PC-3 (cell line): ENCODE results near the gene LMBR1. TPM values are rescaled to one million over a fixed set of nuclear protein-coding genes. Genes with fewer than 3 reads are reported as not detected.

ENCODE experiments used
- ATAC-seq: fragments of 200-7000 bp; cut with Tn5 transposase; 2 replicates; pipeline ENCODE4 v1.9.1; 2020; ENCODE audit warnings: mild to moderate bottlenecking, moderate library complexity
- BruUV-seq: library from RNA; stranded (reverse); fragments of 400-500 nt; replicated peaks from 2 replicates; lab custom pipeline; 2021; lab: Mats Ljungman, UMichigan
- CTCF ChIA-PET: fragments of 300-600 bp; sonication (Branson Sonifier 250); formaldehyde crosslinking; loops from one replicate; lab custom pipeline; 2022; ENCODE audit warnings: antibody characterized with exemption; lab: Charles Lee
- POLR2A ChIA-PET: fragments of 300-600 bp; sonication (Branson Sonifier 250); formaldehyde crosslinking; loops from one replicate; lab custom pipeline; 2022; ENCODE audit warnings: antibody characterized with exemption; ENCODE audit not compliant: unreplicated experiment; lab: Charles Lee
- DNase-seq: peaks from one replicate; pipeline ENCODE4 v3.0.0-alpha.2; 2015
- H2AFZ ChIP-seq: fragments of 300-600 bp; sonication (generic); 2 replicates; pipeline ENCODE4 v1.6.0; 2016; ENCODE audit warnings: antibody characterized with exemption, low read length
- H3F3A ChIP-seq: fragments of 300-600 bp; sonication (generic); one replicate; pipeline ENCODE4 v1.6.0; 2017; ENCODE audit warnings: antibody characterized with exemption, low read length, control low read depth, mild to moderate bottlenecking; ENCODE audit not compliant: unreplicated experiment
- H3K27ac ChIP-seq: fragments of 300-600 bp; sonication (generic); 2 replicates; pipeline ENCODE4 v1.5.1; 2016; ENCODE audit warnings: mild to moderate bottlenecking, low read length
- H3K27me3 ChIP-seq: fragments of 300-600 bp; sonication (generic); 2 replicates; pipeline ENCODE4 v1.6.1; 2016; ENCODE audit warnings: low read length, mixed read lengths
- H3K36me3 ChIP-seq: fragments of 300-600 bp; sonication (generic); 2 replicates; pipeline ENCODE4 v1.6.1; 2016; ENCODE audit warnings: low read depth, mixed run types, low read length, mixed read lengths
- H3K4me1 ChIP-seq: fragments of 300-600 bp; sonication (generic); 2 replicates; pipeline ENCODE4 v1.5.1; 2016; ENCODE audit warnings: low read length; ENCODE audit not compliant: insufficient read depth
- H3K4me2 ChIP-seq: fragments of 300-600 bp; sonication (generic); 2 replicates; pipeline ENCODE4 v1.6.0; 2016; ENCODE audit warnings: low read length
- H3K4me3 ChIP-seq: fragments of 300-600 bp; sonication (generic); 2 replicates; pipeline ENCODE4 v1.5.1; 2016; ENCODE audit warnings: mild to moderate bottlenecking, low read length, mixed read lengths
- H3K79me2 ChIP-seq: fragments of 300-600 bp; sonication (generic); 2 replicates; pipeline ENCODE4 v1.6.1; 2017; ENCODE audit warnings: low read length, mixed read lengths
- H3K9ac ChIP-seq: fragments of 300-600 bp; sonication (generic); 2 replicates; pipeline ENCODE4 v1.6.0; 2016; ENCODE audit warnings: mild to moderate bottlenecking, low read length
- H3K9me2 ChIP-seq: fragments of 300-600 bp; sonication (generic); replicated peaks from 2 replicates; pipeline ENCODE4 v1.6.1; 2016; ENCODE audit warnings: mixed run types, low read length, mixed read lengths
- H3K9me3 ChIP-seq: fragments of 300-600 bp; sonication (generic); 2 replicates; pipeline ENCODE4 v1.6.1; 2016; ENCODE audit warnings: low read length, mixed read lengths
- H4K20me1 ChIP-seq: fragments of 300-600 bp; sonication (generic); 2 replicates; pipeline ENCODE4 v1.6.1; 2016; ENCODE audit warnings: low read length, mixed read lengths
- CTCF ChIP-seq: fragments of 300-600 bp; sonication (generic); conservative IDR thresholded peaks from 2 replicates; pipeline ENCODE4 v1.5.1; 2017; ENCODE audit warnings: antibody characterized with exemption, low read depth, mild to moderate bottlenecking, low read length
- EZH2 ChIP-seq: fragments of 300-600 bp; sonication (generic); IDR thresholded peaks from one replicate; pipeline ENCODE4 v1.6.1; 2017; ENCODE audit warnings: antibody characterized with exemption, mild to moderate bottlenecking, low read length; ENCODE audit not compliant: unreplicated experiment
- EZH2phosphoT487 ChIP-seq: fragments of 300-600 bp; sonication (generic); IDR thresholded peaks from 2 replicates; pipeline ENCODE4 v1.6.1; 2018; ENCODE audit warnings: mild to moderate bottlenecking, antibody characterized with exemption, low read length, borderline replicate concordance
- intact Hi-C: fragments of 100-400 bp; cut with micrococcal nuclease; formaldehyde crosslinking; loops from 2 replicates; pipeline ENCODE4 v1.9.0; 2023
- total RNA-seq: library from RNA; depleted of rRNA; stranded (reverse); fragments of >200 nt; gene quantifications from 2 replicates; pipeline ENCODE4 v1.2.3, GENCODE V29; 2014

LMBR1 gene
- total RNA-seq, 1 experiment from 2014 or later = 61.7 TPM

DNA sequence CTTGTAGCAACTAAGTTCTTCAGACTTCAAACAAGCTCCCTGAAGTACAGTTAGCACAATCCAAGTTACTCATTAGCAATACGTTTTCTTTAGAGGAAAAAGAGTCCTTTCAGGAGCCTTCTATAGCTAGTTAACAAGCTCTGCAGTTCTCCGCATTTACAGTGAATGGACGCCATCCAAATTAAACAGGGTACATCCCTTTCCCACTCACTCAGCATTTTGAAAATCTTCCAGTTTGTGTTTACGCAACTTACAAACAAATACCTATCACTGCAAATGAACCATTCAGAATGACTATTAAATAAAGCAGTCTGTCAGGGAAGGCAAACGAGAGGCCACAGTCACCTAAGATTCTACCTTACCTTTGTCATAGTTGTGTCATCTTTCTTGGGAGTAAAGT, 167.9 kb downstream of the LMBR1 start:
- TF ChIP-seq EZH2 = no peak
- TF ChIP-seq CTCF = no peak
- no peak for TF ChIP-seq EZH2phosphoT487
- H4K20me1 ChIP-seq = no peaks in the 10 kb centered on the region
- H3K79me2 ChIP-seq = no peaks in the 10 kb centered on the region
- H3K36me3 ChIP-seq = 0 out of 2 replicates have a peak, but pooled peaks cover 4% of the 10 kb centered on the region
- DNase-seq (peak; percentile 89), ATAC-seq (peak; percentile 89)
- H3K4me3 ChIP-seq = peak overlapping the region; percentile 10; the same call in 1 of the 2 replicates
- peak overlapping the region; percentile 52 for H3K4me2 ChIP-seq
- H3K27ac ChIP-seq = peak overlapping the region; percentile 55
- CTCF ChIA-PET = interaction anchor here (0.6 to 1.1 kb wide), 2 partner anchors 39 to 40 kb away, joined by 3 read pairs; no protein-coding TSS in a partner anchor
- BruUV-seq = no TSS peak
- no peaks in the 10 kb centered on the region for H3K9me3 ChIP-seq
- H3K9me2 ChIP-seq = no peaks in the 10 kb centered on the region
- H3K27me3 ChIP-seq = no peaks in the 10 kb centered on the region
- no peak overlapping the region for H3K9ac ChIP-seq
- intact Hi-C loops = loop anchor here (2.0 kb wide), 2 partner anchors 26 to 32 kb away; no protein-coding TSS in a partner anchor
- no peaks in the 10 kb centered on the region for H3F3A ChIP-seq
- POLR2A ChIA-PET = interaction anchor here (0.6 kb wide), 1 partner anchor 157 kb away, joined by 6 read pairs; no protein-coding TSS in a partner anchor
- H3K4me1 ChIP-seq = peaks cover 20% of the 10 kb centered on the region
- no peak overlapping the region for H2AFZ ChIP-seq

DNA sequence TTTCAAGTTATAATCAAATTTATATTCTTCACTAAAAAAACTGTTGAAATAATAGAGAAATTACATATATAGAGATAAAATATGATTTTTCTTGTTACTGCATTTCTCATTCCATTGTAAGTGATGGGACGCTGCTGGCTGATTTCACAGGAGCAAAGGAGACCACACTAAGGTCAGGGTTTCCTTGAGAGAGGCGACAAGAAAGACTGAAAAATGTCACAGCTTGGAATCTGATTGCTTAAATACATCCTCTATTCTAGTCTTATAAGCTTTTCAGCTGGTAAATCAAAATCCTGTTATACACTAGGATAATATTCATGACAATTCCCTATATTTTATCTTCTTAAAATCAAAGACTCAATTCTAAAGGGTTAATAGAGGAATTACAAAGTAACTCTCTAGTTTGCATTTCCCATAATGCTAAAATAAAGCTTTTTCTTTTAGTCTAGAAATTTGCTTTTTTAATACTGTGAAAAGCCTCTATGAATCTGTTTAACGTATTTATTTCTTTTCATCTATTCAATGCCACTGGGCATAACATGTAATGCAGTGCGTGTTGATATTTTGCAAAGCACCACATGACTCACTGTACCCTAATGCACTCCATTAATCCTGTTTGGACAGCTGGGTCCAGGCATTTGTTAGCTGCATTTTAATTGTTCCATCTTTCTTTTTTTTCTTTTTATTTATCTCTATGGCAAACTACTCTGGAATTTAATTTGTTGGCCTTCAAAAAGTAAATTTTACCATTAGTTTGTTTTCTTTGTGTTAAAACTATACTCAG, 170.7 kb downstream of the LMBR1 start:
- Histone ChIP-seq H3K9me3 (no peaks in the 10 kb centered on the region), H3K4me3 (no peak overlapping the region), H3K4me2 (no peak overlapping the region), H3K9me2 (no peaks in the 10 kb centered on the region), H3K9ac (no peak overlapping the region), H3K79me2 (no peaks in the 10 kb centered on the region), H3K4me1 (peaks cover 20% of the 10 kb centered on the region), H3F3A (no peaks in the 10 kb centered on the region), H3K36me3 (0 out of 2 replicates have a peak, but pooled peaks cover 4% of the 10 kb centered on the region), H3K27me3 (no peaks in the 10 kb centered on the region), H4K20me1 (no peaks in the 10 kb centered on the region), H2AFZ (no peak overlapping the region), H3K27ac (no peak overlapping the region)
- intact Hi-C loops = no loop called here
- no TSS peak for BruUV-seq
- ATAC-seq (no peak), DNase-seq (no peak)
- POLR2A ChIA-PET = no interaction called here
- CTCF ChIA-PET = no interaction called here
- no peak for TF ChIP-seq CTCF
- no peak for TF ChIP-seq EZH2phosphoT487
- TF ChIP-seq EZH2 = no peak
